H9 (cell line): ENCODE results near the gene ARHGAP22. TPM values are rescaled to one million over a fixed set of nuclear protein-coding genes. Genes with fewer than 3 reads are reported as not detected.

Experiments used
- DNase-seq: peaks from one replicate; pipeline ENCODE4 v3.0.0-alpha.2; 2017
- H2AFZ ChIP-seq: one replicate; pipeline ENCODE4 v1.6.1; 2013; ENCODE audit warnings: mild to moderate bottlenecking, low read length, control low read depth, moderate library complexity
- H2AK5ac ChIP-seq: 2 replicates; pipeline ENCODE4 v1.6.1; 2013; ENCODE audit warnings: low read length, control low read depth, mixed read lengths; ENCODE audit not compliant: insufficient read length
- H2BK120ac ChIP-seq: one replicate; pipeline ENCODE4 v1.6.1; 2013; ENCODE audit warnings: low read depth, mild to moderate bottlenecking, low read length, control low read depth, inconsistent platforms; ENCODE audit not compliant: poor library complexity, severe bottlenecking
- H2BK12ac ChIP-seq: 2 replicates; pipeline ENCODE4 v1.6.1; 2013; ENCODE audit warnings: low read length, control low read depth, mixed read lengths, low read depth; ENCODE audit not compliant: insufficient read length
- H2BK15ac ChIP-seq: 2 replicates; pipeline ENCODE4 v1.6.1; 2013; ENCODE audit warnings: low read depth, low read length, control low read depth
- H2BK20ac ChIP-seq: one replicate; pipeline ENCODE4 v1.6.1; 2013; ENCODE audit warnings: low read depth, mild to moderate bottlenecking, low read length, control low read depth, inconsistent platforms; ENCODE audit not compliant: poor library complexity, severe bottlenecking
- H2BK5ac ChIP-seq: 2 replicates; pipeline ENCODE4 v1.6.1; 2013; ENCODE audit warnings: low read length, control low read depth, mixed read lengths; ENCODE audit not compliant: insufficient read length
- H3K14ac ChIP-seq: 2 replicates; pipeline ENCODE4 v1.6.1; 2013; ENCODE audit warnings: low read length, control low read depth; ENCODE audit not compliant: insufficient read depth
- H3K18ac ChIP-seq: 2 replicates; pipeline ENCODE4 v1.6.1; 2013; ENCODE audit warnings: low read depth, mild to moderate bottlenecking, mixed read lengths, low read length, control low read depth; ENCODE audit not compliant: insufficient read length
- H3K23ac ChIP-seq: 2 replicates; pipeline ENCODE4 v1.6.1; 2013; ENCODE audit warnings: low read length, control low read depth, mixed read lengths, low read depth; ENCODE audit not compliant: insufficient read length
- H3K23me2 ChIP-seq: 2 replicates; pipeline ENCODE4 v1.6.1; 2013; ENCODE audit warnings: low read depth, mild to moderate bottlenecking, mixed read lengths, low read length, control low read depth; ENCODE audit not compliant: insufficient read length, poor library complexity, severe bottlenecking
- H3K27ac ChIP-seq: 2 replicates; pipeline ENCODE4 v1.5.1; 2013; ENCODE audit warnings: low read length, control low read depth, mixed read lengths, low read depth; ENCODE audit not compliant: insufficient read length
- H3K27me3 ChIP-seq: 2 replicates; pipeline ENCODE4 v1.6.1; 2013; ENCODE audit warnings: low read length, control low read depth, inconsistent platforms; ENCODE audit not compliant: insufficient read depth
- H3K4ac ChIP-seq: 2 replicates; pipeline ENCODE4 v1.6.1; 2013; ENCODE audit warnings: low read depth, mild to moderate bottlenecking, control low read depth, inconsistent platforms, low read length, moderate library complexity
- H3K4me1 ChIP-seq: 2 replicates; pipeline ENCODE4 v1.6.1; 2013; ENCODE audit warnings: low read length, control low read depth, inconsistent platforms; ENCODE audit not compliant: insufficient read depth
- H3K4me2 ChIP-seq: 2 replicates; pipeline ENCODE4 v1.6.1; 2013; ENCODE audit warnings: low read length, control low read depth, mixed read lengths; ENCODE audit not compliant: insufficient read length, insufficient read depth
- H3K56ac ChIP-seq: 2 replicates; pipeline ENCODE4 v1.6.1; 2013; ENCODE audit warnings: low read depth, mild to moderate bottlenecking, mixed read lengths, low read length, control low read depth; ENCODE audit not compliant: insufficient read length
- H3K79me1 ChIP-seq: 2 replicates; pipeline ENCODE4 v1.6.1; 2013; ENCODE audit warnings: low read depth, mild to moderate bottlenecking, moderate library complexity, low read length, control low read depth, inconsistent platforms; ENCODE audit not compliant: insufficient read depth, poor library complexity, severe bottlenecking
- H3K79me2 ChIP-seq: 2 replicates; pipeline ENCODE4 v1.6.1; 2013; ENCODE audit warnings: low read length, control low read depth, inconsistent platforms; ENCODE audit not compliant: insufficient read depth
- H3K9ac ChIP-seq: 2 replicates; pipeline ENCODE4 v1.6.1; 2013; ENCODE audit warnings: low read length, control low read depth, mixed read lengths; ENCODE audit not compliant: insufficient read length; ENCODE audit errors: extremely low read depth
- H3K9me3 ChIP-seq: one replicate; pipeline ENCODE4 v1.6.1; 2013; ENCODE audit warnings: low read depth, low read length, inconsistent platforms; ENCODE audit not compliant: control insufficient read depth
- H3T11ph ChIP-seq: one replicate; pipeline ENCODE4 v1.6.1; 2013; ENCODE audit warnings: mild to moderate bottlenecking, low read length, control low read depth, inconsistent platforms
- H4K20me1 ChIP-seq: one replicate; pipeline ENCODE4 v1.6.1; 2013; ENCODE audit not compliant: control insufficient read depth, insufficient read length, insufficient read depth
- H4K5ac ChIP-seq: 2 replicates; pipeline ENCODE4 v1.6.1; 2013; ENCODE audit warnings: low read depth, mild to moderate bottlenecking, mixed read lengths, low read length, control low read depth; ENCODE audit not compliant: insufficient read length
- H4K8ac ChIP-seq: replicated peaks from 2 replicates; pipeline ENCODE4 v1.6.1; 2013; ENCODE audit warnings: low read length, control low read depth, mixed read lengths, low read depth; ENCODE audit not compliant: insufficient read length
- H4K91ac ChIP-seq: 2 replicates; pipeline ENCODE4 v1.6.1; 2013; ENCODE audit warnings: low read depth, mild to moderate bottlenecking, moderate library complexity, mixed read lengths, low read length, control low read depth; ENCODE audit not compliant: insufficient read length
- H3K27ac Mint-ChIP-seq, 3 experiments: 2 replicates in 2 of 3; 3 replicates in 1 of 3; pipeline ENCODE4 v1.8.0; 2020 to 2021; ENCODE audit warnings: mixed read lengths in 3 of 3, mild to moderate bottlenecking in 1 of 3, moderate library complexity in 1 of 3
- H3K27me3 Mint-ChIP-seq: 2 replicates; pipeline ENCODE4 v1.8.0; 2021; ENCODE audit warnings: low read depth, mild to moderate bottlenecking, moderate library complexity, mixed read lengths
- H3K36me3 Mint-ChIP-seq, 3 experiments: 2 replicates in 2 of 3; 3 replicates in 1 of 3; pipeline ENCODE4 v1.8.0; 2020 to 2021; ENCODE audit warnings: low read depth in 3 of 3, mixed read lengths in 3 of 3; ENCODE audit not compliant: insufficient read depth in 1 of 3
- H3K4me1 Mint-ChIP-seq, 2 experiments: 2 replicates each; pipeline ENCODE4 v1.8.0; 2020; ENCODE audit warnings: mixed read lengths in 2 of 2
- H3K4me3 Mint-ChIP-seq, 2 experiments: 2 replicates in 1 of 2; 3 replicates in 1 of 2; pipeline ENCODE4 v1.8.0; 2020 to 2021; ENCODE audit warnings: mild to moderate bottlenecking in 2 of 2, mixed read lengths in 2 of 2, moderate library complexity in 1 of 2
- H3K9me3 Mint-ChIP-seq, 2 experiments: 2 replicates in 1 of 2; 3 replicates in 1 of 2; pipeline ENCODE4 v1.8.0; 2020; ENCODE audit warnings: mild to moderate bottlenecking in 2 of 2, mixed read lengths in 2 of 2, moderate library complexity in 1 of 2
- CTCF ChIP-seq: fragments of 200-600 bp; sonication (generic); conservative IDR thresholded peaks from 3 replicates; pipeline ENCODE4 v1.8.0; 2021; ENCODE audit warnings: antibody characterized with exemption, mild to moderate bottlenecking
- WGBS: extraction: QIAGEN DNeasy Blood & Tissue Kit; methylation state at CpG from one replicate; pipeline ENCODE4 v1.1.7; 2013; ENCODE audit warnings: missing lambda C conversion rate, low lambda C conversion rate, mixed read lengths; ENCODE audit not compliant: insufficient read length; ENCODE audit errors: extremely low coverage; 5-methylcytosine and 5-hydroxymethylcytosine counted together
- total RNA-seq: library from RNA; stranded (reverse); gene quantifications from 2 replicates; pipeline ENCODE4 v1.2.1, GENCODE V29; 2021

Gene ARHGAP22
- total RNA-seq, 1 experiment from 2014 or later, result 7.4 TPM

- Mint-ChIP-seq H3K4me3 (no peak overlapping the region), H3K27me3 (no peaks in the 10 kb centered on the region), H3K4me1 (peaks cover 18 to 19% of the 10 kb centered on the region in 2 experiments), H3K36me3 (peaks cover 3 to 6% (median 5%) of the 10 kb centered on the region in 3 experiments; a peak in 5 of 7 replicates), H3K9me3 (no peaks in the 10 kb centered on the region), H3K27ac (no peak overlapping the region)
- no peak overlapping the region for H2AFZ ChIP-seq
- no peak for DNase-seq
- H2BK20ac ChIP-seq, result no peak overlapping the region
- no peak overlapping the region for H3K14ac ChIP-seq
- H2BK12ac ChIP-seq, result no peak overlapping the region
- no peaks in the 10 kb centered on the region for H4K20me1 ChIP-seq
- no peak overlapping the region for H2BK15ac ChIP-seq
- no peaks in the 10 kb centered on the region for H3K79me2 ChIP-seq
- H4K5ac ChIP-seq, result no peak overlapping the region
- no peaks in the 10 kb centered on the region for H3K9me3 ChIP-seq
- no peak overlapping the region for H3K23ac ChIP-seq
- WGBS, result no CpG with 5 or more reads among the region's 4 CpGs
- peaks cover 2% of the 10 kb centered on the region; the same call in 1 of the 2 replicates for H3K4me1 ChIP-seq
- no peaks in the 10 kb centered on the region for H3K27me3 ChIP-seq
- no peaks in the 10 kb centered on the region for H3K79me1 ChIP-seq
- no peak overlapping the region for H2BK120ac ChIP-seq
- H2BK5ac ChIP-seq, result no peak overlapping the region
- H3K27ac ChIP-seq, result no peak overlapping the region
- H4K8ac ChIP-seq, result no peak overlapping the region
- H3K23me2 ChIP-seq, result no peaks in the 10 kb centered on the region
- no peak overlapping the region for H3K4ac ChIP-seq
- no peak overlapping the region for H2AK5ac ChIP-seq
- no peak overlapping the region for H3K4me2 ChIP-seq
- H4K91ac ChIP-seq, result no peak overlapping the region
- H3K18ac ChIP-seq, result no peak overlapping the region
- no peak overlapping the region for H3T11ph ChIP-seq
- no peak overlapping the region for H3K56ac ChIP-seq
- H3K9ac ChIP-seq, result no peak overlapping the region
- TF ChIP-seq CTCF, result no peak
Observed at GRCh38 chr10:48404646-48405045, 200.2 kb downstream of the ARHGAP22 start.
